ENCODE results near the gene VSTM2B.
A peak's percentile ranks its signal among the peaks of the same experiment; 100 is the strongest.

The VSTM2B gene

GRCh38 chr19:29566496-29567054 lies 40.8 kb downstream of the VSTM2B start:
- DNase-seq (ENCODE audit: low spot score), result no peak

- no peak for DNase-seq (ENCODE audit: low spot score)
Observed at GRCh38 chr19:29567366-29567915, 41.6 kb downstream of the VSTM2B start.

- DNase-seq (ENCODE audit: low spot score), result no peak
Observed at GRCh38 chr19:29568036-29569025, 42.5 kb downstream of the VSTM2B start.

- no peak for DNase-seq (ENCODE audit: low spot score)
Observed at GRCh38 chr19:29569038-29569911, 43.5 kb downstream of the VSTM2B start.

- no peak for DNase-seq (ENCODE audit: low spot score)
Observed at GRCh38 chr19:29571181-29571580, 45.4 kb downstream of the VSTM2B start.

GRCh38 chr19:29573486-29573885 lies 47.7 kb downstream of the VSTM2B start:
- no peak for DNase-seq (ENCODE audit: low spot score)

GRCh38 chr19:29574510-29574909 lies 48.7 kb downstream of the VSTM2B start:
- DNase-seq (ENCODE audit: low spot score), result peak; percentile 72

GRCh38 chr19:29576046-29576606 lies 50.3 kb downstream of the VSTM2B start:
- DNase-seq (ENCODE audit: low spot score), result no peak

GRCh38 chr19:29576761-29577648 lies 51.2 kb downstream of the VSTM2B start:
- no peak for DNase-seq (ENCODE audit: low spot score)

- DNase-seq (ENCODE audit: low spot score), result no peak
Observed at GRCh38 chr19:29577649-29577963, 51.8 kb downstream of the VSTM2B start.

- DNase-seq (ENCODE audit: low spot score), result no peak
Observed at GRCh38 chr19:29578349-29578748, 52.6 kb downstream of the VSTM2B start.

- DNase-seq (ENCODE audit: low spot score), result no peak
Observed at GRCh38 chr19:29579308-29579910, 53.6 kb downstream of the VSTM2B start.

- DNase-seq (ENCODE audit: low spot score), result no peak
Observed at GRCh38 chr19:29581398-29581797, 55.6 kb downstream of the VSTM2B start.

GRCh38 chr19:29583196-29583999 lies 57.6 kb downstream of the VSTM2B start:
- no peak for DNase-seq (ENCODE audit: low spot score)

GRCh38 chr19:29586401-29586800 lies 60.6 kb downstream of the VSTM2B start:
- no peak for DNase-seq (ENCODE audit: low spot score)

GRCh38 chr19:29587059-29587458 lies 61.3 kb downstream of the VSTM2B start:
- DNase-seq (ENCODE audit: low spot score), result no peak

GRCh38 chr19:29587518-29587986 lies 61.8 kb downstream of the VSTM2B start:
- DNase-seq (ENCODE audit: low spot score), result no peak

GRCh38 chr19:29588095-29588494 lies 62.3 kb downstream of the VSTM2B start:
- no peak for DNase-seq (ENCODE audit: low spot score)

- DNase-seq (ENCODE audit: low spot score), result no peak
Observed at GRCh38 chr19:29590278-29590677, 64.5 kb downstream of the VSTM2B start.

- no peak for DNase-seq (ENCODE audit: low spot score)
Observed at GRCh38 chr19:29591670-29592069, 65.9 kb downstream of the VSTM2B start.
